GM12892 (cell line): ENCODE data around the gene TIMM44.
A peak's percentile ranks its signal among the peaks of the same experiment; 100 is the strongest.

Source experiments
- POLR2A ChIP-seq: IDR thresholded peaks from 2 replicates; pipeline ENCODE4 v1.6.1; 2011; ENCODE audit warnings: low read depth, low read length, control low read depth
- POLR2AphosphoS5 ChIP-seq: IDR thresholded peaks from 2 replicates; pipeline ENCODE4 v1.6.1; 2011; ENCODE audit warnings: low read depth, low read length, control low read depth

DNA sequence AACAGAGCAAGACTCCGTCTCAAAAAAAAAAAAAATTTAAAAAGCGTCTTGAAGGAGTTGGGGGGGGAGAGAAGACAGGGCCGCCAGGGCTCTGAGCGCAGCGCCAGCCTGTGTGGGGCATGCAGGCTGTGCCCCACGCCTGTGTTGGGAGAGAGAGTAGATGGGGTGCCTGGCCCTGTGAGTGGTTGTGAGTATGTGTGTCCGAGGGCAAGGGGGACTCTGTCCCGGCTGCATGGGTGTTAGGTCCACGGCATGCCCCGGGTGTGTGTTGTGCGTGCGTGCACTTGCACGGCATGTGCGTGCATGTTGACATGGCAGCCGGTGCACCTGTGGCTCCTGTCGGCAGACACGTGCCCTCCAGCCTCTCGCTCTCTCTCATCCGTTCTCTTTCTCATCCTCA, 36.3 kb downstream of the TIMM44 start:
- TF ChIP-seq POLR2A: no peak
- peak; percentile 74 for TF ChIP-seq POLR2AphosphoS5
